ENCODE results near the gene PTTG1. TPM values are rescaled to one million over a fixed set of nuclear protein-coding genes. Genes with fewer than 3 reads are reported as not detected.

Gene PTTG1
- total RNA-seq, 1 experiment from 2014 or later, result 183 TPM

DNA sequence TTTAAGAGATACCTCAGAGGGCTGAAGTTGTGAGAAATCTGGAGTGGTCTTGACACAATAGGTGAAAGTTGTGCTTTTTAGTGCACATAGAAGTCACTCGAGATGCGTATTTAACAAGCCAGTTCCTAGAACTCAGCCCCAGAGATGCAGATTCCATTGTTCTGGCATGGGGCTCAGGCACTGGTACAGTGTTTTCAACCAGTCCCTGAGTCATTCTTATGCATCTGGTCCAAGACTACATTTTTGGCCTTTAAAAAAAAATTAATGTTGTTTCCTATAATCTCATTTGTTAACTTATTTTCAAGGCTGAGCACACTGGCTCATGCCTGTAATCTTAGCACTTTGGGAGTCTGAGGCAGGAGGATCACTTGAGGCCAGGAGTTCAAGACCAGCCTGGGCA lies 29.6 kb downstream of the PTTG1 start:
- DNase-seq (ENCODE audit: low read depth, low spot score) (no peak), ATAC-seq (no peak)
- H2AFZ ChIP-seq (ENCODE audit: low read depth, low read length, poor library complexity, severe bottlenecking), result no peak overlapping the region
- no peak overlapping the region for H3K4me3 ChIP-seq (replicated peaks in 1 of 2; ENCODE audit: low read depth in 1 of 2, low read length in 2 of 2)
- ChIA-PET RAD21 (ENCODE audit: low non-redundant PET in 1 of 2, low total read pairs in 2 of 2, uncharacterized antibody in 2 of 2, unreplicated experiment in 2 of 2) (no interaction called here), POLR2A (no interaction called here), CTCF (interaction anchor here (1.2 kb wide), 1 partner anchor 12 kb away, joined by 3 read pairs; no protein-coding TSS in a partner anchor)
- H3K9ac ChIP-seq (ENCODE audit: low read length), result no peak overlapping the region
- no peaks in the 10 kb centered on the region for H3K36me3 ChIP-seq (ENCODE audit: control insufficient read depth in 1 of 2, insufficient read depth in 2 of 2, low read length in 2 of 2)
- peaks cover 40% of the 10 kb centered on the region for H3K27me3 ChIP-seq (ENCODE audit: insufficient read depth, low read length)
- H3K79me2 ChIP-seq (ENCODE audit: insufficient read depth, low read length), result no peaks in the 10 kb centered on the region
- no peaks in the 10 kb centered on the region for H3K9me2 ChIP-seq (ENCODE audit: insufficient read depth)
- TF ChIP-seq SP1 (IDR thresholded peaks at IDR 0.05; ENCODE audit: low read depth) (no peak), SRF (IDR thresholded peaks at IDR 0.05; ENCODE audit: low read depth) (no peak), TCF7L2 (IDR thresholded peaks at IDR 0.05; ENCODE audit: borderline replicate concordance, extremely low read depth, insufficient read depth, insufficient read length) (no peak), POLR2A (IDR thresholded peaks at IDR 0.05; ENCODE audit: borderline replicate concordance, extremely low read depth, insufficient read depth, insufficient read length) (no peak), ELF1 (IDR thresholded peaks at IDR 0.05; ENCODE audit: borderline replicate concordance, low read depth) (no peak)
- H3K4me1 ChIP-seq (ENCODE audit: control insufficient read depth in 1 of 2, insufficient read depth in 2 of 2, low read length in 2 of 2), result no peaks in the 10 kb centered on the region
- intact Hi-C loops (cut with micrococcal nuclease), result no loop called here
- H3K9me3 ChIP-seq (ENCODE audit: control insufficient read depth in 1 of 2, insufficient read depth in 1 of 2, low read depth in 1 of 2, low read length in 2 of 2), result no peaks in the 10 kb centered on the region
- H3K4me2 ChIP-seq (ENCODE audit: low read length), result no peak overlapping the region
- BruUV-seq (replicated peaks), result no TSS peak
- no peak overlapping the region for H3K27ac ChIP-seq (ENCODE audit: low read depth, low read length)
- H4K20me1 ChIP-seq (ENCODE audit: insufficient read depth), result no peaks in the 10 kb centered on the region

DNA sequence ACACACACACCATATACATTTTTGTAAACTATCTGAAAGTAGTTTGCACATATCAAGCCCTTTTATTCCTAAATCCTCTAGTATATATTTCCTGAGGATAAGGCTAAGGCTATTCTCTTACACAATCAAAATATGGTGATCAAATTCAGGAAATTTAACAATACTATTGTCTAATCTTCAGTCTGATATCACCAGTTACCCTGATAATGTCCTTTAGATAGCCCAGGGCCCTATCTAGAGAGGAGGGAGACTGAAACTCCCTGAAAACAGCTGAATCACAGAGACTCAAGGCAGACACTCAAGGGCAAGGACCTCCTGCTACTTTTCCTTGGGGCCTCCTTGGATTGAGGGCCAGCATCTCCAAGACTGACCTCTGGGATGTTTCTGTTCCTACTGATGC lies 30.4 kb downstream of the PTTG1 start:
- ChIA-PET CTCF (interaction anchor here (1.2 kb wide), 1 partner anchor 12 kb away, joined by 3 read pairs; no protein-coding TSS in a partner anchor), RAD21 (ENCODE audit: low non-redundant PET in 1 of 2, low total read pairs in 2 of 2, uncharacterized antibody in 2 of 2, unreplicated experiment in 2 of 2) (no interaction called here), POLR2A (no interaction called here)
- H3K36me3 ChIP-seq (ENCODE audit: control insufficient read depth in 1 of 2, insufficient read depth in 2 of 2, low read length in 2 of 2), result no peaks in the 10 kb centered on the region
- H3K4me1 ChIP-seq (ENCODE audit: control insufficient read depth in 1 of 2, insufficient read depth in 2 of 2, low read length in 2 of 2), result no peaks in the 10 kb centered on the region
- DNase-seq (ENCODE audit: low read depth, low spot score) (no peak), ATAC-seq (no peak)
- H3K4me2 ChIP-seq (ENCODE audit: low read length), result no peak overlapping the region
- intact Hi-C loops (cut with micrococcal nuclease), result no loop called here
- TF ChIP-seq EZH2 (IDR thresholded peaks at IDR 0.05) (no peak), TCF7L2 (IDR thresholded peaks at IDR 0.05; ENCODE audit: borderline replicate concordance, extremely low read depth, insufficient read depth, insufficient read length) (no peak), CBX3 (IDR thresholded peaks at IDR 0.05; ENCODE audit: low read depth) (no peak), FOSL1 (IDR thresholded peaks at IDR 0.05; ENCODE audit: low read depth) (no peak), SRF (IDR thresholded peaks at IDR 0.05; ENCODE audit: low read depth) (no peak), POLR2AphosphoS5 (IDR thresholded peaks at IDR 0.05; ENCODE audit: low read depth, low read length) (no peak), RAD21 (IDR thresholded peaks at IDR 0.05; ENCODE audit: low read depth) (no peak)
- TF ChIP-seq, protein P1, sequence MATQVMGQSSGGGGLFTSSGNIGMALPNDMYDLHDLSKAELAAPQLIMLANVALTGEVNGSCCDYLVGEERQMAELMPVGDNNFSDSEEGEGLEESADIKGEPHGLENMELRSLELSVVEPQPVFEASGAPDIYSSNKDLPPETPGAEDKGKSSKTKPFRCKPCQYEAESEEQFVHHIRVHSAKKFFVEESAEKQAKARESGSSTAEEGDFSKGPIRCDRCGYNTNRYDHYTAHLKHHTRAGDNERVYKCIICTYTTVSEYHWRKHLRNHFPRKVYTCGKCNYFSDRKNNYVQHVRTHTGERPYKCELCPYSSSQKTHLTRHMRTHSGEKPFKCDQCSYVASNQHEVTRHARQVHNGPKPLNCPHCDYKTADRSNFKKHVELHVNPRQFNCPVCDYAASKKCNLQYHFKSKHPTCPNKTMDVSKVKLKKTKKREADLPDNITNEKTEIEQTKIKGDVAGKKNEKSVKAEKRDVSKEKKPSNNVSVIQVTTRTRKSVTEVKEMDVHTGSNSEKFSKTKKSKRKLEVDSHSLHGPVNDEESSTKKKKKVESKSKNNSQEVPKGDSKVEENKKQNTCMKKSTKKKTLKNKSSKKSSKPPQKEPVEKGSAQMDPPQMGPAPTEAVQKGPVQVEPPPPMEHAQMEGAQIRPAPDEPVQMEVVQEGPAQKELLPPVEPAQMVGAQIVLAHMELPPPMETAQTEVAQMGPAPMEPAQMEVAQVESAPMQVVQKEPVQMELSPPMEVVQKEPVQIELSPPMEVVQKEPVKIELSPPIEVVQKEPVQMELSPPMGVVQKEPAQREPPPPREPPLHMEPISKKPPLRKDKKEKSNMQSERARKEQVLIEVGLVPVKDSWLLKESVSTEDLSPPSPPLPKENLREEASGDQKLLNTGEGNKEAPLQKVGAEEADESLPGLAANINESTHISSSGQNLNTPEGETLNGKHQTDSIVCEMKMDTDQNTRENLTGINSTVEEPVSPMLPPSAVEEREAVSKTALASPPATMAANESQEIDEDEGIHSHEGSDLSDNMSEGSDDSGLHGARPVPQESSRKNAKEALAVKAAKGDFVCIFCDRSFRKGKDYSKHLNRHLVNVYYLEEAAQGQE (IDR thresholded peaks at IDR 0.05; ENCODE audit: low read depth), result no peak
- TF ChIP-seq, protein P2, sequence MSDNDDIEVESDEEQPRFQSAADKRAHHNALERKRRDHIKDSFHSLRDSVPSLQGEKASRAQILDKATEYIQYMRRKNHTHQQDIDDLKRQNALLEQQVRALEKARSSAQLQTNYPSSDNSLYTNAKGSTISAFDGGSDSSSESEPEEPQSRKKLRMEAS (IDR thresholded peaks at IDR 0.05), result no peak
- TF ChIP-seq, protein P3, sequence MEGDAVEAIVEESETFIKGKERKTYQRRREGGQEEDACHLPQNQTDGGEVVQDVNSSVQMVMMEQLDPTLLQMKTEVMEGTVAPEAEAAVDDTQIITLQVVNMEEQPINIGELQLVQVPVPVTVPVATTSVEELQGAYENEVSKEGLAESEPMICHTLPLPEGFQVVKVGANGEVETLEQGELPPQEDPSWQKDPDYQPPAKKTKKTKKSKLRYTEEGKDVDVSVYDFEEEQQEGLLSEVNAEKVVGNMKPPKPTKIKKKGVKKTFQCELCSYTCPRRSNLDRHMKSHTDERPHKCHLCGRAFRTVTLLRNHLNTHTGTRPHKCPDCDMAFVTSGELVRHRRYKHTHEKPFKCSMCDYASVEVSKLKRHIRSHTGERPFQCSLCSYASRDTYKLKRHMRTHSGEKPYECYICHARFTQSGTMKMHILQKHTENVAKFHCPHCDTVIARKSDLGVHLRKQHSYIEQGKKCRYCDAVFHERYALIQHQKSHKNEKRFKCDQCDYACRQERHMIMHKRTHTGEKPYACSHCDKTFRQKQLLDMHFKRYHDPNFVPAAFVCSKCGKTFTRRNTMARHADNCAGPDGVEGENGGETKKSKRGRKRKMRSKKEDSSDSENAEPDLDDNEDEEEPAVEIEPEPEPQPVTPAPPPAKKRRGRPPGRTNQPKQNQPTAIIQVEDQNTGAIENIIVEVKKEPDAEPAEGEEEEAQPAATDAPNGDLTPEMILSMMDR (IDR thresholded peaks at IDR 0.05 in 2 of 3, conservative IDR thresholded peaks at IDR 0.05 in 1 of 3; ENCODE audit: borderline replicate concordance in 1 of 3, insufficient read depth in 1 of 3, low read depth in 2 of 3, low read length in 2 of 3), result no peak
- H2AFZ ChIP-seq (ENCODE audit: low read depth, low read length, poor library complexity, severe bottlenecking), result no peak overlapping the region
- no peaks in the 10 kb centered on the region for H3K9me2 ChIP-seq (ENCODE audit: insufficient read depth)
- H3K79me2 ChIP-seq (ENCODE audit: insufficient read depth, low read length), result no peaks in the 10 kb centered on the region
- peaks cover 40% of the 10 kb centered on the region for H3K27me3 ChIP-seq (ENCODE audit: insufficient read depth, low read length)
- H3K9me3 ChIP-seq (ENCODE audit: control insufficient read depth in 1 of 2, insufficient read depth in 1 of 2, low read depth in 1 of 2, low read length in 2 of 2), result no peaks in the 10 kb centered on the region
- H3K27ac ChIP-seq (ENCODE audit: low read depth, low read length), result no peak overlapping the region
- no TSS peak for BruUV-seq (replicated peaks)
- H3K9ac ChIP-seq (ENCODE audit: low read length), result no peak overlapping the region
- H4K20me1 ChIP-seq (ENCODE audit: insufficient read depth), result no peaks in the 10 kb centered on the region
- no peak overlapping the region for H3K4me3 ChIP-seq (replicated peaks in 1 of 2; ENCODE audit: low read depth in 1 of 2, low read length in 2 of 2)
